Measurements from ENCODE around the gene RNASET2. TPM values are rescaled to one million over a fixed set of nuclear protein-coding genes. Genes with fewer than 3 reads are reported as not detected.
"Not testable (repeated sequence)": the region's sequence is repeated elsewhere in the genome, so short reads cannot be mapped to it uniquely, and the experiment has no call there.

Gene RNASET2
- total RNA-seq, 1 donor from 2014 or later, result 56.2 TPM

- no peak for DNase-seq (ENCODE audit: low spot score)
- H3K27me3 Mint-ChIP-seq (ENCODE audit: low read depth), result no peaks in the 10 kb centered on the region
- no peaks in the 10 kb centered on the region for H3K4me1 Mint-ChIP-seq (ENCODE audit: low read depth)
- intact Hi-C loops (cut with micrococcal nuclease), result no loop called here
- H3K27ac Mint-ChIP-seq, result no peak overlapping the region
- no peak overlapping the region for H3K4me3 Mint-ChIP-seq (ENCODE audit: low read depth)
- H3K9me3 Mint-ChIP-seq, result no peaks in the 10 kb centered on the region
- no peaks in the 10 kb centered on the region for H3K36me3 Mint-ChIP-seq (ENCODE audit: low read depth)
Observed at GRCh38 chr6:166900130-166900708, 56.1 kb downstream of the RNASET2 start.

- Mint-ChIP-seq H3K36me3 (ENCODE audit: low read depth) (no peaks in the 10 kb centered on the region), H3K27ac (no peak overlapping the region), H3K4me3 (ENCODE audit: low read depth) (no peak overlapping the region), H3K9me3 (no peaks in the 10 kb centered on the region), H3K27me3 (ENCODE audit: low read depth) (no peaks in the 10 kb centered on the region), H3K4me1 (ENCODE audit: low read depth) (no peaks in the 10 kb centered on the region)
- DNase-seq (ENCODE audit: low spot score), result no peak
- intact Hi-C loops (cut with micrococcal nuclease), result no loop called here
Observed at GRCh38 chr6:166898910-166899309, 57.4 kb downstream of the RNASET2 start.

GRCh38 chr6:166894614-166895013 lies 61.7 kb downstream of the RNASET2 start:
- H3K4me3 Mint-ChIP-seq (ENCODE audit: low read depth); H3K27ac Mint-ChIP-seq; H3K4me1 Mint-ChIP-seq (ENCODE audit: low read depth); intact Hi-C loops (cut with micrococcal nuclease); H3K27me3 Mint-ChIP-seq (ENCODE audit: low read depth); DNase-seq (ENCODE audit: low spot score); H3K36me3 Mint-ChIP-seq (ENCODE audit: low read depth): not testable (repeated sequence)
- H3K9me3 Mint-ChIP-seq, result peaks cover 12% of the 10 kb centered on the region

- H3K4me1 Mint-ChIP-seq (ENCODE audit: low read depth); H3K27ac Mint-ChIP-seq; H3K36me3 Mint-ChIP-seq (ENCODE audit: low read depth); intact Hi-C loops (cut with micrococcal nuclease); H3K27me3 Mint-ChIP-seq (ENCODE audit: low read depth); DNase-seq (ENCODE audit: low spot score); H3K4me3 Mint-ChIP-seq (ENCODE audit: low read depth): not testable (repeated sequence)
- peaks cover 21% of the 10 kb centered on the region for H3K9me3 Mint-ChIP-seq
Observed at GRCh38 chr6:166892472-166892871, 63.9 kb downstream of the RNASET2 start.

GRCh38 chr6:166886773-166887172 lies 69.6 kb downstream of the RNASET2 start:
- H3K36me3 Mint-ChIP-seq (ENCODE audit: low read depth); intact Hi-C loops (cut with micrococcal nuclease); H3K4me1 Mint-ChIP-seq (ENCODE audit: low read depth); H3K4me3 Mint-ChIP-seq (ENCODE audit: low read depth); DNase-seq (ENCODE audit: low spot score); H3K27ac Mint-ChIP-seq: not testable (repeated sequence)
- Mint-ChIP-seq H3K27me3 (ENCODE audit: low read depth) (peaks cover 10% of the 10 kb centered on the region), H3K9me3 (peaks cover 25% of the 10 kb centered on the region)

- intact Hi-C loops (cut with micrococcal nuclease); H3K4me3 Mint-ChIP-seq (ENCODE audit: low read depth); H3K4me1 Mint-ChIP-seq (ENCODE audit: low read depth); DNase-seq (ENCODE audit: low spot score); H3K27ac Mint-ChIP-seq; H3K36me3 Mint-ChIP-seq (ENCODE audit: low read depth): not testable (repeated sequence)
- H3K27me3 Mint-ChIP-seq (ENCODE audit: low read depth), result peaks cover 10% of the 10 kb centered on the region
- H3K9me3 Mint-ChIP-seq, result peaks cover 16% of the 10 kb centered on the region
Observed at GRCh38 chr6:166884958-166885357, 71.4 kb downstream of the RNASET2 start.

- H3K9me3 Mint-ChIP-seq, result peaks cover 4% of the 10 kb centered on the region
- DNase-seq (ENCODE audit: low spot score), result no peak
- H3K27ac Mint-ChIP-seq, result no peak overlapping the region
- no peaks in the 10 kb centered on the region for H3K4me1 Mint-ChIP-seq (ENCODE audit: low read depth)
- peaks cover 3% of the 10 kb centered on the region for H3K36me3 Mint-ChIP-seq (ENCODE audit: low read depth)
- peaks cover 4% of the 10 kb centered on the region for H3K27me3 Mint-ChIP-seq (ENCODE audit: low read depth)
- H3K4me3 Mint-ChIP-seq (ENCODE audit: low read depth), result no peak overlapping the region
- intact Hi-C loops (cut with micrococcal nuclease), result no loop called here
Observed at GRCh38 chr6:166879594-166879993, 76.8 kb downstream of the RNASET2 start.

Other genes starting within 250 kb of the RNASET2 start
- 15.9 and 18.1 TPM in 2 replicates for gene CEP43, start 42.8 kb upstream of the RNASET2 start, total RNA-seq
- gene CCR6, start 166.5 kb upstream of the RNASET2 start, total RNA-seq, result not detected in 2 replicates
- gene GPR31, start 201.4 kb upstream of the RNASET2 start, total RNA-seq, result not detected in 2 replicates